Thyroid gland (tissue), 4 donors: ENCODE data around the gene IL12RB2. TPM values are rescaled to one million over a fixed set of nuclear protein-coding genes. Genes with fewer than 3 reads are reported as not detected.
A peak's percentile ranks its signal among the peaks of the same experiment; 100 is the strongest.

Source experiments
- DNase-seq, 2 donors: peaks; one replicate each; pipeline ENCODE4 v3.0.0-alpha.2; 2019
- H3K27ac ChIP-seq, 3 donors: fragments of 200-600 bp; sonication (generic); 1 replicate in 2 of 3; 2 replicates in 1 of 3; pipeline ENCODE4 v1.5.1; 2016 to 2019; ENCODE audit warnings: mild to moderate bottlenecking in 1 of 3, moderate library complexity in 1 of 3
- H3K27me3 ChIP-seq: fragments of 200-600 bp; sonication (generic); one replicate; pipeline ENCODE4 v1.5.1; 2019
- H3K36me3 ChIP-seq, 2 donors: fragments of 200-600 bp; sonication (generic); one replicate each; pipeline ENCODE4 v1.5.1; 2016 to 2019
- H3K4me1 ChIP-seq, 2 donors: fragments of 200-600 bp; sonication (generic); one replicate each; pipeline ENCODE4 v1.5.1; 2017 to 2019
- H3K4me3 ChIP-seq, 3 donors: fragments of 200-600 bp; sonication (generic); replicated peaks in 1 of 3; 1 replicate in 2 of 3; 2 replicates in 1 of 3; pipeline ENCODE4 v1.5.1; 2016; ENCODE audit warnings: mild to moderate bottlenecking in 1 of 3
- H3K9me3 ChIP-seq: fragments of 200-600 bp; sonication (generic); one replicate; pipeline ENCODE4 v1.5.1; 2017
- CTCF ChIP-seq, 6 experiments: fragments of 200-600 bp in 3 of 6; fragments of 450-650 bp in 3 of 6; sonication (generic) in 3 of 6; IDR thresholded peaks; one replicate each; pipeline ENCODE4 v1.5.1; 2016 to 2019; ENCODE audit warnings: antibody characterized with exemption in 6 of 6, mild to moderate bottlenecking in 2 of 6, inconsistent platforms in 1 of 6, moderate library complexity in 1 of 6
- POLR2A ChIP-seq, 2 donors: fragments of 450-650 bp; IDR thresholded peaks; one replicate each; pipeline ENCODE4 v1.6.1; 2017; ENCODE audit warnings: antibody characterized with exemption in 2 of 2, mild to moderate bottlenecking in 2 of 2, moderate library complexity in 1 of 2
- WGBS, 2 donors: methylation state at CpG; one replicate each; pipeline ENCODE4 v1.1.5; 2017; 5-methylcytosine and 5-hydroxymethylcytosine counted together
- intact Hi-C: fragments of 100-400 bp; cut with DNase I; formaldehyde crosslinking; loops from one replicate; pipeline ENCODE4 v1.15.1; 2023
- total RNA-seq, 4 donors: library from RNA; depleted of rRNA; stranded (reverse); fragments of >200 nt; gene quantifications; one replicate each; pipeline ENCODE4 v1.2.3, GENCODE V29; 2016

Gene IL12RB2
- total RNA-seq, result 1 to 10 TPM in 1 of 4 donors, under 1 TPM in 3; 0.45 to 4.3 (median 0.93) TPM

GRCh38 chr1:67307251-67308060 lies at the start of gene IL12RB2:
IL12RB2 (plus strand) TSS chr1:67307873; CDS start chr1:67320369, 12,496 bp downstream.
- H3K36me3 ChIP-seq, result no peaks in the 10 kb centered on the region
- DNase-seq, result peak; percentile 68
- H3K27me3 ChIP-seq, result no peaks in the 10 kb centered on the region
- 5% methylated on average over 27 to 35 of the region's 75 CpGs for WGBS, 2 donors
- H3K4me3 ChIP-seq, result peak within 1 kb of the TSS in 2 of 3 donors; percentile 13 to 17
- no peaks in the 10 kb centered on the region for H3K9me3 ChIP-seq
- no peak within 1 kb of the TSS for H3K27ac ChIP-seq
- intact Hi-C loops, result no loop called here
- TF ChIP-seq POLR2A (IDR thresholded peaks at IDR 0.05) (peak in 1 of 2 donors; percentile 20), CTCF (IDR thresholded peaks at IDR 0.05) (no peak)
- H3K4me1 ChIP-seq, result peaks cover 0 to 6% of the 10 kb centered on the region in 2 donors

GRCh38 chr1:67261680-67262079 lies 46.0 kb upstream of the IL12RB2 start:
- Histone ChIP-seq H3K4me3 (no peak overlapping the region), H3K27me3 (no peaks in the 10 kb centered on the region), H3K36me3 (no peaks in the 10 kb centered on the region), H3K27ac (no peak overlapping the region), H3K4me1 (no peaks in the 10 kb centered on the region), H3K9me3 (no peaks in the 10 kb centered on the region)
- DNase-seq, result no peak
- 56 to 58% methylated on average over 4 of the region's 4 CpGs for WGBS, 2 donors
- intact Hi-C loops, result no loop called here
- no peak for TF ChIP-seq POLR2A (IDR thresholded peaks at IDR 0.05)
- TF ChIP-seq CTCF (IDR thresholded peaks at IDR 0.05), result no peak

- Histone ChIP-seq H3K27ac (no peak overlapping the region), H3K4me1 (no peaks in the 10 kb centered on the region), H3K27me3 (no peaks in the 10 kb centered on the region), H3K36me3 (no peaks in the 10 kb centered on the region), H3K4me3 (no peak overlapping the region), H3K9me3 (no peaks in the 10 kb centered on the region)
- WGBS, 2 donors, result 83 to 89% methylated on average over 5 of the region's 5 CpGs
- intact Hi-C loops, result no loop called here
- TF ChIP-seq CTCF (IDR thresholded peaks at IDR 0.05) (no peak), POLR2A (IDR thresholded peaks at IDR 0.05) (no peak)
- no peak for DNase-seq
Measured at GRCh38 chr1:67262735-67263134, 44.9 kb upstream of the IL12RB2 start.

- Histone ChIP-seq H3K27ac (no peak overlapping the region), H3K4me3 (no peak overlapping the region), H3K27me3 (no peaks in the 10 kb centered on the region), H3K9me3 (no peaks in the 10 kb centered on the region), H3K4me1 (no peaks in the 10 kb centered on the region), H3K36me3 (no peaks in the 10 kb centered on the region)
- TF ChIP-seq POLR2A (IDR thresholded peaks at IDR 0.05) (no peak), CTCF (IDR thresholded peaks at IDR 0.05) (no peak)
- no peak for DNase-seq
- intact Hi-C loops, result no loop called here
Measured at GRCh38 chr1:67264152-67264551, 43.5 kb upstream of the IL12RB2 start.

GRCh38 chr1:67264899-67265298 lies 42.8 kb upstream of the IL12RB2 start:
- intact Hi-C loops, result no loop called here
- Histone ChIP-seq H3K36me3 (no peaks in the 10 kb centered on the region), H3K9me3 (no peaks in the 10 kb centered on the region), H3K27me3 (no peaks in the 10 kb centered on the region), H3K4me3 (no peak overlapping the region), H3K4me1 (no peaks in the 10 kb centered on the region), H3K27ac (no peak overlapping the region)
- no peak for TF ChIP-seq CTCF (IDR thresholded peaks at IDR 0.05)
- DNase-seq, result no peak
- 70 to 75% methylated on average over 3 of the region's 3 CpGs for WGBS, 2 donors
